A673 (cell line): ENCODE data around the gene MRPS2. TPM values are rescaled to one million over a fixed set of nuclear protein-coding genes. Genes with fewer than 3 reads are reported as not detected.

Experiments used
- BruUV-seq: library from RNA; stranded (reverse); fragments of 400-500 nt; replicated peaks from 2 replicates; lab custom pipeline; 2021; lab: Mats Ljungman, UMichigan
- CTCF ChIA-PET: fragments of 300-600 bp; sonication (Branson Sonifier 250); formaldehyde crosslinking; loops from one replicate; lab custom pipeline; 2022; ENCODE audit warnings: antibody characterized with exemption; lab: Charles Lee
- POLR2A ChIA-PET: fragments of 300-600 bp; sonication (Branson Sonifier 250); formaldehyde crosslinking; loops from one replicate; lab custom pipeline; 2022; ENCODE audit warnings: antibody characterized with exemption; ENCODE audit not compliant: low non-redundant PET; lab: Charles Lee
- DNase-seq: peaks from one replicate; pipeline ENCODE4 v3.0.0-alpha.2; 2015; ENCODE audit warnings: low spot score
- H3K27ac ChIP-seq: fragments of 200-600 bp; sonication (generic); 2 replicates; pipeline ENCODE4 v1.5.1; 2016; ENCODE audit warnings: mixed run types, low read depth, mild to moderate bottlenecking, mixed read lengths, antibody characterized with exemption, low read length; ENCODE audit not compliant: poor library complexity, severe bottlenecking
- H3K27me3 ChIP-seq: fragments of 200-600 bp; sonication (generic); replicated peaks from 2 replicates; pipeline ENCODE4 v1.6.1; 2017; ENCODE audit warnings: mixed run types, low read depth, mild to moderate bottlenecking, mixed read lengths, antibody characterized with exemption, low read length; ENCODE audit not compliant: insufficient read depth, poor library complexity
- H3K36me3 ChIP-seq: fragments of 200-600 bp; sonication (generic); 2 replicates; pipeline ENCODE4 v1.6.1; 2016; ENCODE audit warnings: mixed run types, mild to moderate bottlenecking, mixed read lengths, antibody characterized with exemption, low read length; ENCODE audit not compliant: insufficient read depth, poor library complexity, severe bottlenecking
- H3K4me1 ChIP-seq: fragments of 200-600 bp; sonication (generic); 2 replicates; pipeline ENCODE4 v1.6.1; 2017; ENCODE audit warnings: mixed run types, mild to moderate bottlenecking, mixed read lengths, antibody characterized with exemption, low read length; ENCODE audit not compliant: insufficient read depth, poor library complexity, severe bottlenecking
- H3K4me3 ChIP-seq: fragments of 200-600 bp; sonication (generic); 2 replicates; pipeline ENCODE4 v1.5.1; 2016; ENCODE audit warnings: low read depth, mixed run types, mild to moderate bottlenecking, mixed read lengths, low read length; ENCODE audit not compliant: poor library complexity, severe bottlenecking
- H3K9me3 ChIP-seq: fragments of 200-600 bp; sonication (generic); 2 replicates; pipeline ENCODE4 v1.6.1; 2016; ENCODE audit warnings: mixed run types, low read depth, mild to moderate bottlenecking, mixed read lengths, antibody characterized with exemption, low read length; ENCODE audit not compliant: poor library complexity, severe bottlenecking
- EZH2 ChIP-seq: fragments of 200-600 bp; sonication (generic); IDR thresholded peaks from 2 replicates; pipeline ENCODE4 v1.6.1; 2017; ENCODE audit warnings: borderline replicate concordance, low read depth, mild to moderate bottlenecking, mixed read lengths, antibody characterized with exemption, low read length; ENCODE audit not compliant: poor library complexity, severe bottlenecking
- intact Hi-C: fragments of 100-400 bp; cut with micrococcal nuclease; formaldehyde crosslinking; loops from one replicate; pipeline ENCODE4 v1.10.0; 2022; ENCODE audit not compliant: unreplicated experiment
- total RNA-seq: library from RNA; stranded (reverse); gene quantifications from 2 replicates; pipeline ENCODE4 v1.2.3, GENCODE V29; 2021
- TF ChIP-seq, protein P1 (sequence below): fragments of 300-800, 200-600 bp; sonication (generic); conservative IDR thresholded peaks from 2 replicates; pipeline ENCODE4 v1.5.1; 2017; ENCODE audit warnings: low read depth, mild to moderate bottlenecking, antibody characterized with exemption, low read length, moderate library complexity, mixed read lengths

MRPS2 gene
- total RNA-seq, 1 experiment from 2014 or later: 88.8 TPM

GRCh38 chr9:135501261-135502167 lies 1.0 kb downstream of the MRPS2 start:
- POLR2A ChIA-PET: no interaction called here
- CTCF ChIA-PET: no interaction called here
- Histone ChIP-seq H3K4me1 (peaks cover 12% of the 10 kb centered on the region), H3K4me3 (peak overlapping the region; percentile 100), H3K27me3 (no peaks in the 10 kb centered on the region), H3K36me3 (peaks cover 37% of the 10 kb centered on the region), H3K27ac (peak overlapping the region; percentile 94), H3K9me3 (no peaks in the 10 kb centered on the region)
- TF ChIP-seq, protein P1, sequence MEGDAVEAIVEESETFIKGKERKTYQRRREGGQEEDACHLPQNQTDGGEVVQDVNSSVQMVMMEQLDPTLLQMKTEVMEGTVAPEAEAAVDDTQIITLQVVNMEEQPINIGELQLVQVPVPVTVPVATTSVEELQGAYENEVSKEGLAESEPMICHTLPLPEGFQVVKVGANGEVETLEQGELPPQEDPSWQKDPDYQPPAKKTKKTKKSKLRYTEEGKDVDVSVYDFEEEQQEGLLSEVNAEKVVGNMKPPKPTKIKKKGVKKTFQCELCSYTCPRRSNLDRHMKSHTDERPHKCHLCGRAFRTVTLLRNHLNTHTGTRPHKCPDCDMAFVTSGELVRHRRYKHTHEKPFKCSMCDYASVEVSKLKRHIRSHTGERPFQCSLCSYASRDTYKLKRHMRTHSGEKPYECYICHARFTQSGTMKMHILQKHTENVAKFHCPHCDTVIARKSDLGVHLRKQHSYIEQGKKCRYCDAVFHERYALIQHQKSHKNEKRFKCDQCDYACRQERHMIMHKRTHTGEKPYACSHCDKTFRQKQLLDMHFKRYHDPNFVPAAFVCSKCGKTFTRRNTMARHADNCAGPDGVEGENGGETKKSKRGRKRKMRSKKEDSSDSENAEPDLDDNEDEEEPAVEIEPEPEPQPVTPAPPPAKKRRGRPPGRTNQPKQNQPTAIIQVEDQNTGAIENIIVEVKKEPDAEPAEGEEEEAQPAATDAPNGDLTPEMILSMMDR: no peak
- TF ChIP-seq EZH2: no peak
- DNase-seq: no peak
- intact Hi-C loops: no loop called here
- no TSS peak for BruUV-seq

DNA sequence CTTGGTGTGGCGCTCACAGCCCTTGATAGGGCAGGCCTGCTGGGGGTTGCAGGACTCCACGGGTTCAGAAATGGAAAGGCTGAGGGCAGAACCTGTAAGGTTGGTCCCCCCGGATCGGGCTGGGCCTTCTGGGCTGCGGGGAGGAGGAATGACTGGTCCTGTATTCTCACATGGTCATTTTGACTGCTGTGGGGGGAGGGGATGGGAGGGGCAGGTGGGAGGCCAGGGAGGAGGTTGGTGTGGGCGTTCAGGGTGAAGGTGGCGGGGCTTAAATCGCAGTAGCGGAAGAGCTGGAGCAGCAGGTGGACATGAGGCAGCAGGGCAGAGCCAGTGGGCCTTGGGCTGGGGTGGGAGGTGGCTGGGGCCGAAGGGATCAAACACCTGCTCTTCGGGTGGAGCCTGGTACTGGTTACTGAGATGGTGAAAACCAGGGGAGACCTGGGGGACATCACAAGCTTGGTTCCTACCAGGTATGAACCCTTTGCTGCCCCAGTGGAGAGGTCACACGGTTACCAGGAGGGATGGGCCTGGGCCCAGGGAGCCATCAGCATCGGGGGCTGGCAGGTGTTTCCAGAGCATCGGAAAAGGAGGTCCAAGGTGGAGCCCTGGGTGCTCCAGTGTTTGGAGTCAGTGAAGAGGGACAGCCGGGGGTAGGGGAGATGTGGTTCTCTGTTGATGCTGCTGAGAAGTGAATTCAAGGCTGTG lies 1.8 kb downstream of the MRPS2 start:
- no peak for DNase-seq
- POLR2A ChIA-PET: no interaction called here
- BruUV-seq: no TSS peak

DNA sequence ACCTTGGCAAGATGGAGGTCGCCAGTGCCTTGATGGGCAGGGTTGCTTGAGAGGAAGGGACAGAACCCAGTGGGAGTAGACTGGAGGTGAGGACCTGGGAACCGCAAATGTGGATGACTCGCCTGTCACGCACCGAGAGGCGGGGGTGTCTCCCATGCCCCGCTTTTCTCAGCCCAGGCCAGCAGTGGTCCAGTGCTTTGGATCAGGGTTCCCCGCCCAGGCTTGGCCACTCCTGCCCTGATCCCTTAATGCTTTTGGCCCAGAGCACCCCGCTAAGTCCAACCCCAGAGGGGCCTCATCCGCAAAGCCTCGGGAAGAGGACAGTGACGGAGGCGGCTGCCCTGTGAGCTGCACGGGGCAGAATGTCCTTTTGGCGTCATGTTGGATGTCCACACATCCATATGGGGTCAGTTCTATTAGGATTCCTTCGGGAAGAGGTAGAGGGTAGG lies 2.4 kb downstream of the MRPS2 start:
- no TSS peak for BruUV-seq
- CTCF ChIA-PET: no interaction called here
- POLR2A ChIA-PET: no interaction called here
- DNase-seq: no peak
- H3K27ac ChIP-seq: no peak overlapping the region
- H3K36me3 ChIP-seq: peaks cover 37% of the 10 kb centered on the region
- peaks cover 12% of the 10 kb centered on the region for H3K4me1 ChIP-seq
- intact Hi-C loops: no loop called here
- no peaks in the 10 kb centered on the region for H3K9me3 ChIP-seq
- no peak overlapping the region for H3K4me3 ChIP-seq
- no peaks in the 10 kb centered on the region for H3K27me3 ChIP-seq
- TF ChIP-seq, protein P1: no peak
- TF ChIP-seq EZH2: no peak

More for the DNA sequence above, 1.8 kb downstream of the MRPS2 start:
- TF ChIP-seq, protein P1: no peak
- no peak for TF ChIP-seq EZH2
- peak overlapping the region; percentile 100 for H3K4me3 ChIP-seq
- intact Hi-C loops: no loop called here
- peaks cover 37% of the 10 kb centered on the region for H3K36me3 ChIP-seq
- no peaks in the 10 kb centered on the region for H3K27me3 ChIP-seq
- no peak overlapping the region for H3K27ac ChIP-seq
- peaks cover 12% of the 10 kb centered on the region for H3K4me1 ChIP-seq
- H3K9me3 ChIP-seq: no peaks in the 10 kb centered on the region
- CTCF ChIA-PET: no interaction called here
